MM.1S (cell line): ENCODE measurements around the gene COL3A1.

Experiments
- DNase-seq: peaks from one replicate; pipeline ENCODE4 v3.0.0-alpha.2; 2015
- H2AFZ ChIP-seq: fragments of 300-600 bp; sonication (generic); 2 replicates; pipeline ENCODE4 v1.6.0; 2016; ENCODE audit warnings: antibody characterized with exemption, low read length
- H3F3A ChIP-seq: fragments of 300-600 bp; sonication (generic); 2 replicates; pipeline ENCODE4 v1.6.1; 2016; ENCODE audit warnings: mild to moderate bottlenecking, antibody characterized with exemption, low read length, moderate library complexity, mixed read lengths; ENCODE audit not compliant: insufficient read depth
- H3K27ac ChIP-seq: fragments of 300-600 bp; sonication (generic); 2 replicates; pipeline ENCODE4 v1.5.1; 2016; ENCODE audit warnings: mild to moderate bottlenecking, low read length
- H3K27me3 ChIP-seq: fragments of 300-600 bp; sonication (generic); replicated peaks from 2 replicates; pipeline ENCODE4 v1.6.0; 2016; ENCODE audit warnings: low read length; ENCODE audit not compliant: insufficient read depth
- H3K36me3 ChIP-seq: fragments of 300-600 bp; sonication (generic); replicated peaks from 2 replicates; pipeline ENCODE4 v1.6.1; 2016; ENCODE audit warnings: mild to moderate bottlenecking, low read length, mixed read lengths; ENCODE audit not compliant: insufficient read depth
- H3K4me1 ChIP-seq: fragments of 300-600 bp; sonication (generic); 2 replicates; pipeline ENCODE4 v1.6.1; 2016; ENCODE audit warnings: low read length, mixed read lengths
- H3K4me2 ChIP-seq: fragments of 300-600 bp; sonication (generic); 2 replicates; pipeline ENCODE4 v1.6.0; 2016; ENCODE audit warnings: low read depth, low read length
- H3K4me3 ChIP-seq: fragments of 300-600 bp; sonication (generic); 2 replicates; pipeline ENCODE4 v1.5.1; 2016; ENCODE audit warnings: low read length, mixed read lengths
- H3K79me2 ChIP-seq: fragments of 300-600 bp; sonication (generic); 2 replicates; pipeline ENCODE4 v1.6.1; 2016; ENCODE audit warnings: mixed run types, low read length, mixed read lengths
- H3K9ac ChIP-seq: fragments of 300-600 bp; sonication (generic); 2 replicates; pipeline ENCODE4 v1.6.1; 2016; ENCODE audit warnings: low read length, mixed read lengths
- H3K9me2 ChIP-seq: fragments of 300-600 bp; sonication (generic); replicated peaks from 2 replicates; pipeline ENCODE4 v1.6.1; 2016; ENCODE audit warnings: mild to moderate bottlenecking, low read length, mixed read lengths; ENCODE audit not compliant: insufficient read depth
- H3K9me3 ChIP-seq: fragments of 300-600 bp; sonication (generic); replicated peaks from 2 replicates; pipeline ENCODE4 v1.6.1; 2016; ENCODE audit warnings: mild to moderate bottlenecking, low read length, mixed read lengths; ENCODE audit not compliant: insufficient read depth
- H4K20me1 ChIP-seq: fragments of 300-600 bp; sonication (generic); 2 replicates; pipeline ENCODE4 v1.6.1; 2016; ENCODE audit warnings: mild to moderate bottlenecking, low read length, moderate library complexity, mixed read lengths; ENCODE audit not compliant: insufficient read depth
- CTCF ChIP-seq: fragments of 300-600 bp; sonication (generic); IDR thresholded peaks from 2 replicates; pipeline ENCODE4 v1.5.1; 2016; ENCODE audit warnings: antibody characterized with exemption, low read length, mixed read lengths
- EZH2 ChIP-seq: fragments of 300-600 bp; sonication (generic); optimal IDR thresholded peaks from 2 replicates; pipeline ENCODE3; 2017; ENCODE audit warnings: low read depth, mild to moderate bottlenecking, antibody characterized with exemption, low read length, mixed read lengths
- EZH2phosphoT487 ChIP-seq: fragments of 300-600 bp; sonication (generic); IDR thresholded peaks from 2 replicates; pipeline ENCODE4 v1.6.1; 2018; ENCODE audit warnings: antibody characterized with exemption, low read length

The COL3A1 gene

GRCh38 chr2:189047171-189047888, 73.2 kb downstream of the COL3A1 start:
- DNase-seq = no peak
- H3K4me2 ChIP-seq = no peak overlapping the region
- no peak overlapping the region for H3K27ac ChIP-seq
- no peaks in the 10 kb centered on the region for H3K36me3 ChIP-seq
- no peak overlapping the region for H2AFZ ChIP-seq
- H4K20me1 ChIP-seq = no peaks in the 10 kb centered on the region
- H3K4me1 ChIP-seq = no peaks in the 10 kb centered on the region
- no peaks in the 10 kb centered on the region for H3K9me2 ChIP-seq
- no peak overlapping the region for H3K4me3 ChIP-seq
- no peak for TF ChIP-seq EZH2
- TF ChIP-seq CTCF = no peak
- no peak for TF ChIP-seq EZH2phosphoT487
- H3K79me2 ChIP-seq = no peaks in the 10 kb centered on the region
- no peak overlapping the region for H3K9ac ChIP-seq
- no peaks in the 10 kb centered on the region for H3K27me3 ChIP-seq
- no peaks in the 10 kb centered on the region for H3K9me3 ChIP-seq
- no peaks in the 10 kb centered on the region for H3F3A ChIP-seq

- Histone ChIP-seq H2AFZ (no peak overlapping the region), H3K9me2 (no peaks in the 10 kb centered on the region), H3K27me3 (no peaks in the 10 kb centered on the region), H3K79me2 (no peaks in the 10 kb centered on the region), H4K20me1 (no peaks in the 10 kb centered on the region), H3K4me2 (no peak overlapping the region), H3K4me1 (no peaks in the 10 kb centered on the region), H3K4me3 (no peak overlapping the region), H3K9ac (no peak overlapping the region), H3K36me3 (no peaks in the 10 kb centered on the region), H3F3A (no peaks in the 10 kb centered on the region), H3K9me3 (no peaks in the 10 kb centered on the region), H3K27ac (no peak overlapping the region)
- TF ChIP-seq EZH2phosphoT487 (no peak), CTCF (no peak), EZH2 (no peak)
- no peak for DNase-seq
These were observed 74.0 kb downstream of the COL3A1 start for GRCh38 chr2:189048189-189048588.

- no peaks in the 10 kb centered on the region for H3K36me3 ChIP-seq
- DNase-seq = no peak
- no peak for TF ChIP-seq CTCF
- TF ChIP-seq EZH2 = no peak
- no peak for TF ChIP-seq EZH2phosphoT487
These were observed 75.6 kb downstream of the COL3A1 start for GRCh38 chr2:189049709-189050164.

More at GRCh38 chr2:189049709-189050164, 75.6 kb downstream of the COL3A1 start:
- Histone ChIP-seq H3F3A (no peaks in the 10 kb centered on the region), H3K9me3 (no peaks in the 10 kb centered on the region), H4K20me1 (no peaks in the 10 kb centered on the region), H3K9me2 (no peaks in the 10 kb centered on the region), H3K4me3 (no peak overlapping the region), H3K4me1 (no peaks in the 10 kb centered on the region), H3K9ac (no peak overlapping the region), H3K4me2 (no peak overlapping the region), H3K79me2 (no peaks in the 10 kb centered on the region), H2AFZ (no peak overlapping the region), H3K27me3 (no peaks in the 10 kb centered on the region), H3K27ac (no peak overlapping the region)
